Skeletal muscle satellite cell (primary cell): ENCODE measurements around the gene AK2.

Experiments used
- H3K27me3 ChIP-seq: 2 replicates; pipeline ENCODE4 v1.7.0; 2013; ENCODE audit warnings: low read length; ENCODE audit not compliant: control insufficient read depth, insufficient read depth
- H3K36me3 ChIP-seq: 2 replicates; pipeline ENCODE4 v1.7.0; 2013; ENCODE audit warnings: mild to moderate bottlenecking, control low read depth, low read length; ENCODE audit not compliant: insufficient read depth
- H3K4me1 ChIP-seq: 2 replicates; pipeline ENCODE4 v1.7.0; 2013; ENCODE audit warnings: low read length; ENCODE audit not compliant: control insufficient read depth, insufficient read depth
- H3K4me2 ChIP-seq: 2 replicates; pipeline ENCODE4 v1.7.0; 2013; ENCODE audit warnings: mild to moderate bottlenecking, low read length
- H3K4me3 ChIP-seq: 2 replicates; pipeline ENCODE4 v1.7.0; 2013; ENCODE audit warnings: low read length
- H3K9ac ChIP-seq: 2 replicates; pipeline ENCODE4 v1.7.0; 2013; ENCODE audit warnings: mild to moderate bottlenecking, low read depth, low read length, moderate library complexity
- H3K9me3 ChIP-seq: replicated peaks from 2 replicates; pipeline ENCODE4 v1.7.0; 2013; ENCODE audit warnings: mild to moderate bottlenecking, control low read depth, low read length

AK2 gene

GRCh38 chr1:32991819-32992488 is 44.7 kb downstream of the AK2 start:
- H3K4me3 ChIP-seq = no peak overlapping the region
- H3K4me2 ChIP-seq = peak overlapping the region; percentile 21
- no peaks in the 10 kb centered on the region for H3K36me3 ChIP-seq
- peaks cover 40% of the 10 kb centered on the region for H3K4me1 ChIP-seq
- H3K27me3 ChIP-seq = no peaks in the 10 kb centered on the region
- H3K9me3 ChIP-seq = no peaks in the 10 kb centered on the region
- peak overlapping the region; percentile 45 for H3K9ac ChIP-seq

DNA sequence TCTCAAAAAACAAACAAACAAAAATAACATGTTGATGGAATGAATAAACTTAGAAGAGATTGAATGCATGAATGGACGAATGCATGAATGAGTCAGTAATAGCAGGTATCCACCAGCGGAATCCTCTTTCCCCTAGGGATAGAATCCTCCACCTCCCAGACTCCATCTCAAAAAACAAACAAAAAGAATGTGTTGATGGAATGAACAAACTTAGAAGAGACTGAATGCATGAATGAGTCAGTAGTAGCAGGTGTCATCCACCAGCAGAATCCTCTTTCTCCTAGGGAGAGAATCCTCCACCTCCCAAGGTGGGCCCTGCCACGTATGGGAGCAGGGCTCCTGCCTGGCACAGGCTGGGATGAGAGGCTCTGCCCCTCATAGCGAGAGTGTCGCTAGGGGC is 45.3 kb downstream of the AK2 start:
- H3K9me3 ChIP-seq = no peaks in the 10 kb centered on the region
- no peak overlapping the region for H3K9ac ChIP-seq
- no peaks in the 10 kb centered on the region for H3K36me3 ChIP-seq
- H3K4me1 ChIP-seq = peaks cover 38% of the 10 kb centered on the region
- H3K4me3 ChIP-seq = no peak overlapping the region
- H3K4me2 ChIP-seq = no peak overlapping the region
- H3K27me3 ChIP-seq = no peaks in the 10 kb centered on the region

DNA sequence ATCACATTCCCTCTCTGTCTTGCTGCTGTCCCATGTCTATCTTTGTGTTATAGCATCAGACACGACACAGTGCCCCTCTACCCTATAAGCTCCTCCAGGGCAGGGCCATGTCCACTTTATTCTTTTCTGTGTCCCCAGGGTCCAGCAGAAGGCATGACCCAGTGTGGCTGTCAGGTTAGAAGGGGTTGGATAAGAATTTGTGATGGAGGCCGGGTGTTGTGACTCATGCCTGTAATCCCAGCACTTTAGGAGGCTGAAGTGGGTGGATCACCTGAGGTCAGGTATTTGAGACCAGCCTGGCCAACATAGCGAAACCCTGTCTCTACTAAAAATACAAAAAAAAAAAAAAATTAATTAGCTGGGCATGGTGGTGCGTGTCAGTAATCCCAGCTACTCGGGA is 45.8 kb downstream of the AK2 start:
- no peaks in the 10 kb centered on the region for H3K36me3 ChIP-seq
- H3K4me2 ChIP-seq = no peak overlapping the region
- H3K4me1 ChIP-seq = peaks cover 38% of the 10 kb centered on the region
- H3K27me3 ChIP-seq = no peaks in the 10 kb centered on the region
- H3K9ac ChIP-seq = no peak overlapping the region
- no peaks in the 10 kb centered on the region for H3K9me3 ChIP-seq
- no peak overlapping the region for H3K4me3 ChIP-seq

GRCh38 chr1:32989160-32990050 is 47.3 kb downstream of the AK2 start:
- peak overlapping the region; percentile 59 for H3K4me2 ChIP-seq
- no peaks in the 10 kb centered on the region for H3K9me3 ChIP-seq
- peak overlapping the region; percentile 3 for H3K4me3 ChIP-seq
- no peaks in the 10 kb centered on the region for H3K27me3 ChIP-seq
- H3K36me3 ChIP-seq = no peaks in the 10 kb centered on the region
- H3K4me1 ChIP-seq = peaks cover 38% of the 10 kb centered on the region
- H3K9ac ChIP-seq = peak overlapping the region; percentile 60

DNA sequence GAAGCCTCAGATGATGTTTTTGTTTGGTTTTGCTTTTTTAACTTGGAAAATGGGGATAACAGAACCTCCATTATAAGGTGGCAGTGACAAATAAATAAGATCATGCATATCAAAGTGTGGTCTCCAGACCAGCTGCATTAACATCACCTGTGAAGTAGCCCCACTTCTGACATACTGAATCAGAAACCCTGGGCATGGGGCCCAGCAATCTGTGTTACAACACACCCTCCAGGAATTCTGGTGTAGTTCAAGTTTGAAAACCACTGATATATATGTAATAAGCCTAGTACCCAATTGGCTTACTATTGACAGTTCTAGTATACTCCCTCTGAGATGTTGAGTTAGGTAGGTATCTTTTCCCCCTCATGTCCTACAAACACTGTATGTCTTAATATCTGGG is 48.0 kb downstream of the AK2 start:
- Histone ChIP-seq H3K9me3 (no peaks in the 10 kb centered on the region), H3K27me3 (no peaks in the 10 kb centered on the region), H3K4me2 (peak overlapping the region; percentile 59), H3K4me3 (peak overlapping the region; percentile 3), H3K9ac (peak overlapping the region; percentile 60), H3K4me1 (peaks cover 38% of the 10 kb centered on the region), H3K36me3 (no peaks in the 10 kb centered on the region)

GRCh38 chr1:32985226-32985625 is 51.5 kb downstream of the AK2 start:
- Histone ChIP-seq H3K4me1 (peaks cover 31% of the 10 kb centered on the region), H3K36me3 (no peaks in the 10 kb centered on the region)

DNA sequence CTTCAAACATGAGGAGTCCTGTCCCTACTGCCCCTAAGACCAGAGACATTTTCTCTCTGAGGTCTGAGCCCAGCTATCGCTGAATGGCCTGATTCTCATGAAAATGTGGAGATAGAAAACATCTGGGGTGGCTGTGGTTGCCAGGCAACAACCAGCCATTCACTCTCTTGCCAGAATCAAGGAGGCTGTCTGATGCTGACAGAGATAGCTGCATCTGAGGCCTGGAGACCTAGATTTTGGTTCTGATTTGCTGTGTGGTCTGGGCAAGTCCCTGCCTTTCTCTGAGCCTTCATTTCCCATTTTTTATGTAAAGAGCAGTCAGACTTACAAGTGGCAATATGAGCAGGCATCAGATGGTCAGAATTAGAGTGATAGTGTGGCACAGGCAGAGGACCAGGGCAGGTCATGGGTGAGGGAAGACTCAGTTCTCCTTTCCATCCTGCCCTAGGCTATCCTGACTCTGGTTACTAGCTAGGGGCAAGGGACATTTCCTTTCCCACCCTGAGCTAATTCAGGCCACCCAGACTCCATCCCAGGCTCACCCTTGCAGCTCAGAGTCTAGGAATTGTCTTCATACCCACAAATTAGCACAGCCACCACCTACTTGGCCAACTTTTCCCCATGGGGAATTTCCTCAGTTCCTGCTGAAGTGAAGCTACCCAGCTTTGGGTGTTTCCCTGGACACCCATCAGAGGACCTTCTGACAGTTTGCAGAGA is 52.1 kb downstream of the AK2 start:
- H3K27me3 ChIP-seq = no peaks in the 10 kb centered on the region
- no peaks in the 10 kb centered on the region for H3K9me3 ChIP-seq
- H3K4me3 ChIP-seq = no peak overlapping the region
- no peaks in the 10 kb centered on the region for H3K36me3 ChIP-seq
- peaks cover 27% of the 10 kb centered on the region for H3K4me1 ChIP-seq
- H3K9ac ChIP-seq = no peak overlapping the region
- no peak overlapping the region for H3K4me2 ChIP-seq

More at GRCh38 chr1:32985226-32985625, 51.5 kb downstream of the AK2 start:
- Histone ChIP-seq H3K9ac (no peak overlapping the region), H3K27me3 (no peaks in the 10 kb centered on the region), H3K4me3 (no peak overlapping the region), H3K9me3 (no peaks in the 10 kb centered on the region), H3K4me2 (no peak overlapping the region)

GRCh38 chr1:32984090-32984454 is 52.6 kb downstream of the AK2 start:
- Histone ChIP-seq H3K9me3 (no peaks in the 10 kb centered on the region), H3K4me2 (no peak overlapping the region), H3K36me3 (no peaks in the 10 kb centered on the region), H3K4me1 (peaks cover 24% of the 10 kb centered on the region), H3K4me3 (no peak overlapping the region), H3K27me3 (no peaks in the 10 kb centered on the region), H3K9ac (no peak overlapping the region)

DNA sequence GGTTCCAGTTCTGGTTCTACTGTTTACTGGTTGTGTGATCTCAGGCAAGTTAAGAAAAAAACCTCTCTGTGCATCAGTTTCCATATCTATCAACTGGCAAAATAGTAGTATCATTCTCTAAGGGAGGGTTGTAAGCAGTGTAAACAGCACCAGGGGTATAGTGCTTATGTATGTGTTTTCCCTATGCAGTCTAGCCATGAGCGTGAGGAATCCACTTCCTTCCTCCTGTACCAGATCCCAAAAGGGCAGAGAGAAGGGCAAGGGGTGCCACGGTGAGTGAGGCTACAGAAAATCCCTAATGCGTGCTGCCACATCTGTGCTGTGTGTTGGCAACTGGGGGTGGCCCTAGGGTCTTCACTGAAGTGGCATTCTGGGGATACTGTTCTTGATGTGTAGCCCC is 53.7 kb downstream of the AK2 start:
- Histone ChIP-seq H3K4me2 (no peak overlapping the region), H3K9ac (no peak overlapping the region), H3K27me3 (no peaks in the 10 kb centered on the region), H3K36me3 (no peaks in the 10 kb centered on the region), H3K4me3 (no peak overlapping the region), H3K4me1 (peaks cover 15% of the 10 kb centered on the region), H3K9me3 (no peaks in the 10 kb centered on the region)

DNA sequence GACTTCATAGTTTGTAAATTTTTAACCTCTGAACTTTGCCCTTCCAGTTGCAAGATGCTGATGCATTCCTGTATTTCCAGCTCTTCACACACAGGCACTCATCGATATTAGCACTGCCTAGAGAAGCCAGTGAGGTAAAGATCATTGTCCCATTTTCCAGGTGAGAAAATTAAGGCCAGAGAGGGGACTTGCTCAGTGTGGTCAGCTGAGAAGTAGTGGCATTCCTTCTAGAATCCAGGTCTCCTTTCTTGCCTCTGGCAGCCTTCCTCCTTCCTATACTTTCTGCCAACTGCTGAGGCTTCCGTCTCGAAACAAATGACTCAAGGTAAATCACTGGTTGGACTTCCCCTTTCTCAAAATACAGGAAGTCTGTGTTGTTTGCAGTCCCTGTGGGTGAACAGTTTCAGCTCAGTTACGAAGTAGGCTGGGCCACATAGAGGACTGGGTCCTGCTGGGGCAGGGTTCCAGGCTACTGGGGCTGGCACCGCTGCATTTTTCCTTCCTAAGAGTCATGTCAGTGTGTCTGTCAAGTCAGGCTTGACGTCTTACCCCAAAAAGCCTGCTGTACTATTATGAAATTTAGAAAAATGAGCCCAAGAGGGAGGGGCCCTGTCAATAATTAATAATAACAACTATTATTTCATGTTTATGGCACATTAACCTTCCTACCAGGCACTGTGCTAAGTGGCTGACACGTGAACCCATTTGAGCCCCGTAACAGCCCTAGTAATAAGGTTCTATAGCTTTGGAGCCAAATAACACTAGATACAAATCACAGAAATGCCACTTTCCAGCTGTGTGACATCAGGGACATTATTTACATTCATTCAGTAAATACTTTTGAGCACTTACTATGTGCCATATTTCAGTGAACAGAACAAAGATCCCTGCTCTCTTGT is 55.4 kb downstream of the AK2 start:
- peak overlapping the region; percentile 61 for H3K9ac ChIP-seq
- H3K4me1 ChIP-seq = peaks cover 15% of the 10 kb centered on the region
- H3K9me3 ChIP-seq = no peaks in the 10 kb centered on the region
- H3K27me3 ChIP-seq = no peaks in the 10 kb centered on the region
- peak overlapping the region; percentile 43 for H3K4me2 ChIP-seq
- H3K36me3 ChIP-seq = no peaks in the 10 kb centered on the region
- H3K4me3 ChIP-seq = no peak overlapping the region

DNA sequence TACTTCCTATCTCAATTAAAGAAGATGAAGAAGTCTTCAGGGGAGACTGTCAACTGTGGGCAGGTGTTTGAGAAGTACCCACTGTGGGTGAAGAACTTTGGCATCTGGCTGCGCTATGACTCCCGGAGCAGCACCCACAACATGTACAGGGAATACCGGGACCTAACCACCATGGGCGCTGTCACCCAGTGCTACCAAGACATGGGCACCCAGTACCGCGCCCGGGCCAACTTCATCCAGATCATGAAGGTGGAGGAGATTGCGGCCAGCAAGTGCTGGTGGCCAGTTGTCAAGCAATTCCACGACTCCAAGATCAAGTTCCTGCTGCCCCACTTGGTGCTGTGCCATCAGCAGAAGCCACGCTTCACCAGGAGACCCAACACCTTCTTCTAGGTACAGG is 56.6 kb downstream of the AK2 start:
- H3K9me3 ChIP-seq = no peaks in the 10 kb centered on the region
- no peak overlapping the region for H3K4me2 ChIP-seq
- no peak overlapping the region for H3K4me3 ChIP-seq
- no peaks in the 10 kb centered on the region for H3K36me3 ChIP-seq
- H3K27me3 ChIP-seq = no peaks in the 10 kb centered on the region
- peaks cover 15% of the 10 kb centered on the region for H3K4me1 ChIP-seq
- H3K9ac ChIP-seq = no peak overlapping the region
